ENCODE measurements around the gene PDZD2. TPM values are rescaled to one million over a fixed set of nuclear protein-coding genes. Genes with fewer than 3 reads are reported as not detected.

Gene PDZD2
- total and polyA plus RNA-seq, 4 donors = 2.8 to 18.0 (median 5.3) TPM

DNA sequence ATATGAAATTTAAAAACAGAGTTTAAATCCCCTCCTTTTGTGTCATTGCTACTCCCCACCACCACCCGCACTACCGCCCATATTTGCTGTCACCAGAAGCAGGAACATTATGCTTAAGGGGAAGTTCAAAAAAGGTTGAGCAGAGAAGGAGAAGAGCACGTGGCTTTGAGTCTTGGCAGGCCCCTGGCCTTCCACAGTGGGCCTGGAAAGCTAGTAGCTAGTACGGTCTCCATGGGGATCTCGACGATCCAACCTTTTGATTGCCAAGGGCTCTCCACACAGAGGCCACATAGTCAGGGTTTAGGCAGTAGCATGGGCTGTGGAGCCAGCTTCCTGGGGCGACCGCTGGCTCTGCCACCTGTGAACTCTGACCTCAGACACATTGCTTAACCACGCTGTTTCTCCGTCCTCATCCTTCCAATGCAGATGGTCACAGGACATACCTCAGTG, 445.1 kb downstream of the PDZD2 start:
- H3K4me3 ChIP-seq (ENCODE audit: low read length in 2 of 2) = no peak overlapping the region
- ATAC-seq (ENCODE audit: low FRiP score) (peak; percentile 39), DNase-seq (no peak)
- intact Hi-C loops (cut with DNase I) = loop anchor here in 1 of 2 donors (5.0 kb wide), 1 partner anchor 502 kb away; no protein-coding TSS in a partner anchor
- WGBS, 2 donors = 79 to 80% methylated on average over 10 of the region's 10 CpGs
- H3K36me3 ChIP-seq (ENCODE audit: control insufficient read depth in 1 of 2, insufficient read depth in 2 of 2, low read length in 1 of 2) = no peaks in the 10 kb centered on the region
- no peak overlapping the region for H3K27ac ChIP-seq (ENCODE audit: low read depth in 1 of 2, low read length in 2 of 2)
- H3K9me3 ChIP-seq (ENCODE audit: control insufficient read depth, low read length) = no peaks in the 10 kb centered on the region
- H3K4me1 ChIP-seq (ENCODE audit: control insufficient read depth in 1 of 2, insufficient read depth in 2 of 2, low read length in 2 of 2) = no peaks in the 10 kb centered on the region
- H3K27me3 ChIP-seq (ENCODE audit: control insufficient read depth in 1 of 2, insufficient read depth in 2 of 2, low read length in 1 of 2) = no peaks in the 10 kb centered on the region

DNA sequence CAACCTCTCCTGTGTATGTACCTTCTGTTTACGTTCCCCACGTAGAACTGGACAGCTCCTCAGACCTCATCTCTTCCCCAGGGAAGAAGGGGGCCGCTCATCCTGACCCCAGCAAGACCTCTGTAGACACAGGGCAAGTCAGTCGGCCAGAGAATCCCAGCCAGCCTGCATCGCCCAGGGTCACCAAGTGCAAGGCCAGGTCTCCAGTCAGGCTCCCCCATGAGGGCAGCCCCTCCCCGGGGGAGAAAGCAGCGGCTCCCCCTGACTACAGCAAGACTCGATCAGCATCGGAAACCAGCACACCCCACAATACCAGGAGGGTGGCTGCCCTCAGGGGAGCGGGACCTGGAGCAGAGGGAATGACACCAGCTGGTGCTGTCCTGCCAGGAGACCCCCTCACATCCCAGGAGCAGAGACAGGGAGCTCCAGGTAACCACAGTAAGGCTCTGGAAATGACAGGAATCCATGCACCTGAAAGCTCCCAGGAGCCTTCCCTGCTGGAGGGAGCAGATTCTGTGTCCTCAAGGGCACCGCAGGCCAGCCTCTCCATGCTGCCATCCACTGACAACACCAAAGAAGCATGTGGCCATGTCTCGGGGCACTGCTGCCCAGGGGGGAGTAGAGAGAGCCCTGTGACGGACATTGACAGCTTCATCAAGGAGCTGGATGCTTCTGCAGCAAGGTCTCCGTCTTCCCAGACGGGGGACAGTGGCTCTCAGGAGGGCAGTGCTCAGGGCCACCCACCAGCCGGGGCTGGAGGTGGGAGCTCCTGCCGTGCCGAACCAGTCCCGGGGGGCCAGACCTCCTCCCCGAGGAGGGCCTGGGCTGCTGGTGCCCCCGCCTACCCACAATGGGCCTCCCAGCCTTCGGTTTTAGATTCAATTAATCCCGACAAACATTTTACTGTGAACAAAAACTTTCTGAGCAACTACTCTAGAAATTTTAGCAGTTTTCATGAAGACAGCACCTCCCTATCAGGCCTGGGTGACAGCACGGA, 448.5 kb downstream of the PDZD2 start:
- intact Hi-C loops (cut with DNase I) = no loop called here
- Histone ChIP-seq H3K36me3 (ENCODE audit: control insufficient read depth in 1 of 2, insufficient read depth in 2 of 2, low read length in 1 of 2) (no peaks in the 10 kb centered on the region), H3K27ac (ENCODE audit: low read depth in 1 of 2, low read length in 2 of 2) (no peak overlapping the region), H3K9me3 (ENCODE audit: control insufficient read depth, low read length) (no peaks in the 10 kb centered on the region), H3K4me3 (ENCODE audit: low read length in 2 of 2) (no peak overlapping the region), H3K4me1 (ENCODE audit: control insufficient read depth in 1 of 2, insufficient read depth in 2 of 2, low read length in 2 of 2) (no peaks in the 10 kb centered on the region), H3K27me3 (ENCODE audit: control insufficient read depth in 1 of 2, insufficient read depth in 2 of 2, low read length in 1 of 2) (no peaks in the 10 kb centered on the region)
- WGBS, 2 donors = 89 to 92% methylated on average over 24 of the region's 24 CpGs
- DNase-seq = no peak
- ATAC-seq (ENCODE audit: low FRiP score) = no peak

DNA sequence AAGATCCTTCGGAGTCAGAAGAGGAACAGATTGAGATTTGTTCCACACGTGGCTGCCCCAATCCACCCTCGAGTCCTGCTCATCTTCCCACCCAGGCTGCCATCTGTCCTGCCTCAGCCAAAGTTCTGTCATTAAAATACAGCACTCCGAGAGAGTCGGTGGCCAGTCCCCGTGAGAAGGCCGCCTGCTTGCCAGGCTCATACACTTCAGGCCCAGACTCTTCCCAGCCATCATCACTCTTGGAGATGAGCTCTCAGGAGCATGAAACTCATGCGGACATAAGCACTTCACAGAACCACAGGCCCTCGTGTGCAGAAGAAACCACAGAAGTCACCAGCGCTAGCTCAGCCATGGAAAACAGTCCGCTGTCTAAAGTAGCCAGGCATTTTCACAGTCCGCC, 449.3 kb downstream of the PDZD2 start:
- no peaks in the 10 kb centered on the region for H3K9me3 ChIP-seq (ENCODE audit: control insufficient read depth, low read length)
- no peak for ATAC-seq (ENCODE audit: low FRiP score)
- H3K36me3 ChIP-seq (ENCODE audit: control insufficient read depth in 1 of 2, insufficient read depth in 2 of 2, low read length in 1 of 2) = no peaks in the 10 kb centered on the region
- no peak overlapping the region for H3K4me3 ChIP-seq (ENCODE audit: low read length in 2 of 2)
- intact Hi-C loops (cut with DNase I) = no loop called here
- DNase-seq = no peak
- H3K27me3 ChIP-seq (ENCODE audit: control insufficient read depth in 1 of 2, insufficient read depth in 2 of 2, low read length in 1 of 2) = no peaks in the 10 kb centered on the region
- H3K4me1 ChIP-seq (ENCODE audit: control insufficient read depth in 1 of 2, insufficient read depth in 2 of 2, low read length in 2 of 2) = no peaks in the 10 kb centered on the region
- WGBS, 2 donors = 88 to 91% methylated on average over 12 of the region's 12 CpGs
- no peak overlapping the region for H3K27ac ChIP-seq (ENCODE audit: low read depth in 1 of 2, low read length in 2 of 2)

GRCh38 chr5:32089146-32090000, 450.4 kb downstream of the PDZD2 start:
- H3K9me3 ChIP-seq (ENCODE audit: control insufficient read depth, low read length) = no peaks in the 10 kb centered on the region
- no peaks in the 10 kb centered on the region for H3K4me1 ChIP-seq (ENCODE audit: control insufficient read depth in 1 of 2, insufficient read depth in 2 of 2, low read length in 2 of 2)
- no peak overlapping the region for H3K27ac ChIP-seq (ENCODE audit: low read depth in 1 of 2, low read length in 2 of 2)
- ATAC-seq (ENCODE audit: low FRiP score) = no peak
- H3K27me3 ChIP-seq (ENCODE audit: control insufficient read depth in 1 of 2, insufficient read depth in 2 of 2, low read length in 1 of 2) = no peaks in the 10 kb centered on the region
- 92 to 93% methylated on average over 30 of the region's 30 CpGs for WGBS, 2 donors
- H3K4me3 ChIP-seq (ENCODE audit: low read length in 2 of 2) = no peak overlapping the region
- DNase-seq = no peak
- H3K36me3 ChIP-seq (ENCODE audit: control insufficient read depth in 1 of 2, insufficient read depth in 2 of 2, low read length in 1 of 2) = no peaks in the 10 kb centered on the region
- intact Hi-C loops (cut with DNase I) = no loop called here

GRCh38 chr5:32090026-32090754, 451.3 kb downstream of the PDZD2 start:
- Histone ChIP-seq H3K36me3 (ENCODE audit: control insufficient read depth in 1 of 2, insufficient read depth in 2 of 2, low read length in 1 of 2) (no peaks in the 10 kb centered on the region), H3K27me3 (ENCODE audit: control insufficient read depth in 1 of 2, insufficient read depth in 2 of 2, low read length in 1 of 2) (no peaks in the 10 kb centered on the region), H3K4me3 (ENCODE audit: low read length in 2 of 2) (no peak overlapping the region), H3K4me1 (ENCODE audit: control insufficient read depth in 1 of 2, insufficient read depth in 2 of 2, low read length in 2 of 2) (no peaks in the 10 kb centered on the region), H3K9me3 (ENCODE audit: control insufficient read depth, low read length) (no peaks in the 10 kb centered on the region), H3K27ac (ENCODE audit: low read depth in 1 of 2, low read length in 2 of 2) (no peak overlapping the region)
- intact Hi-C loops (cut with DNase I) = loop anchor here in 1 of 2 donors (5.0 kb wide), 1 partner anchor 263 kb away; no protein-coding TSS in a partner anchor
- WGBS, 2 donors = 88 to 95% methylated on average over 24 of the region's 24 CpGs
- no peak for DNase-seq
- no peak for ATAC-seq (ENCODE audit: low FRiP score)

GRCh38 chr5:32090755-32091128, 451.8 kb downstream of the PDZD2 start:
- no peaks in the 10 kb centered on the region for H3K27me3 ChIP-seq (ENCODE audit: control insufficient read depth in 1 of 2, insufficient read depth in 2 of 2, low read length in 1 of 2)
- 93% methylated on average over 17 of the region's 17 CpGs for WGBS, 2 donors
- H3K4me3 ChIP-seq (ENCODE audit: low read length in 2 of 2) = no peak overlapping the region
- H3K36me3 ChIP-seq (ENCODE audit: control insufficient read depth in 1 of 2, insufficient read depth in 2 of 2, low read length in 1 of 2) = no peaks in the 10 kb centered on the region
- no peaks in the 10 kb centered on the region for H3K4me1 ChIP-seq (ENCODE audit: control insufficient read depth in 1 of 2, insufficient read depth in 2 of 2, low read length in 2 of 2)
- DNase-seq = no peak
- no peaks in the 10 kb centered on the region for H3K9me3 ChIP-seq (ENCODE audit: control insufficient read depth, low read length)
- H3K27ac ChIP-seq (ENCODE audit: low read depth in 1 of 2, low read length in 2 of 2) = no peak overlapping the region
- ATAC-seq (ENCODE audit: low FRiP score) = no peak
- intact Hi-C loops (cut with DNase I) = loop anchor here in 1 of 2 donors (5.0 kb wide), 1 partner anchor 263 kb away; no protein-coding TSS in a partner anchor

- 37% methylated on average over 20 of the region's 20 CpGs for WGBS, 2 donors
- H3K27ac ChIP-seq (ENCODE audit: low read depth in 1 of 2, low read length in 2 of 2) = no peak overlapping the region
- no peaks in the 10 kb centered on the region for H3K9me3 ChIP-seq (ENCODE audit: control insufficient read depth, low read length)
- no peaks in the 10 kb centered on the region for H3K4me1 ChIP-seq (ENCODE audit: control insufficient read depth in 1 of 2, insufficient read depth in 2 of 2, low read length in 2 of 2)
- no peak overlapping the region for H3K4me3 ChIP-seq (ENCODE audit: low read length in 2 of 2)
- ATAC-seq (ENCODE audit: low FRiP score) = peak; percentile 82
- H3K27me3 ChIP-seq (ENCODE audit: control insufficient read depth in 1 of 2, insufficient read depth in 2 of 2, low read length in 1 of 2) = no peaks in the 10 kb centered on the region
- intact Hi-C loops (cut with DNase I) = loop anchor here in 1 of 2 donors (5.0 kb wide), 1 partner anchor 266 kb away; no protein-coding TSS in a partner anchor
- H3K36me3 ChIP-seq (ENCODE audit: control insufficient read depth in 1 of 2, insufficient read depth in 2 of 2, low read length in 1 of 2) = no peaks in the 10 kb centered on the region
- DNase-seq = no peak
Observed at GRCh38 chr5:32092938-32093812, 454.2 kb downstream of the PDZD2 start.

All from aorta (tissue), 5 donors.